Epithelial cell of esophagus (primary cell): ENCODE measurements around the gene PITPNM3.

Experiments
- DNase-seq: peaks from one replicate; pipeline ENCODE4 v3.0.0; 2010; ENCODE audit warnings: low read depth
- H3K4me3 ChIP-seq: 2 replicates; pipeline ENCODE4 v1.5.1; 2011; ENCODE audit warnings: mild to moderate bottlenecking, low read length, control low read depth
- TF ChIP-seq, protein P1 (sequence below): IDR thresholded peaks from 2 replicates; pipeline ENCODE4 v1.5.1; 2011; ENCODE audit warnings: low read depth, mild to moderate bottlenecking, low read length, control low read depth, inconsistent platforms; ENCODE audit not compliant: insufficient read depth; ENCODE audit errors: missing control alignments

PITPNM3 gene

DNA sequence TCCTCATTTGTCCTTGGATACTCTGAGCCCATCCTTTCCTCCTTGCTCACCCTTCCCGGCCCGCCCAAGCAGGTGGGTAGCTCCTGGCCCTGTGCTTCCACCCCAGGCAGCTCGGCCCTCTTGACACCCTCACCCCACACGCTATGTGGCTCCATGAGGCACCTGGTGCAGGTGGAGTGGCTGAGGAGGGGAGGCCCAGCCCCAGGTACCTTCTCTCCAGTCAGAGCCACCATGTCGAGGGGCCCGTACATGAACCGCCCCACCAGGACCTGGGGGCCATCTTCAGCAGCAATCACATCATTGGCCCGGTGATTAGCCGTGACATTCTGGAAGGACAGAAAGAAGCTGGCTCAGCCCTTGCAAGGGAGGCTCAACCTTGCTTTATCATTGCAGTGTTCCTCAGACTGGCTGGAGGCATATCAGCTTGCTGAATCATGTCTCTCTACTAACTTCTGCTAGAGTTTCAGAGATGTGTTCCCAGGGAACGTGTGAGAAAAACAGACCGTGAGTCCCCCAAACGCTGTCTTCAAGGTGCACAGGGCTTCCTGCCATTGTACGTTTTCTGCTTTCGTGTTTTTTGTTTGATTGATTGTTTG lies 91.8 kb downstream of the PITPNM3 start:
- TF ChIP-seq, protein P1, sequence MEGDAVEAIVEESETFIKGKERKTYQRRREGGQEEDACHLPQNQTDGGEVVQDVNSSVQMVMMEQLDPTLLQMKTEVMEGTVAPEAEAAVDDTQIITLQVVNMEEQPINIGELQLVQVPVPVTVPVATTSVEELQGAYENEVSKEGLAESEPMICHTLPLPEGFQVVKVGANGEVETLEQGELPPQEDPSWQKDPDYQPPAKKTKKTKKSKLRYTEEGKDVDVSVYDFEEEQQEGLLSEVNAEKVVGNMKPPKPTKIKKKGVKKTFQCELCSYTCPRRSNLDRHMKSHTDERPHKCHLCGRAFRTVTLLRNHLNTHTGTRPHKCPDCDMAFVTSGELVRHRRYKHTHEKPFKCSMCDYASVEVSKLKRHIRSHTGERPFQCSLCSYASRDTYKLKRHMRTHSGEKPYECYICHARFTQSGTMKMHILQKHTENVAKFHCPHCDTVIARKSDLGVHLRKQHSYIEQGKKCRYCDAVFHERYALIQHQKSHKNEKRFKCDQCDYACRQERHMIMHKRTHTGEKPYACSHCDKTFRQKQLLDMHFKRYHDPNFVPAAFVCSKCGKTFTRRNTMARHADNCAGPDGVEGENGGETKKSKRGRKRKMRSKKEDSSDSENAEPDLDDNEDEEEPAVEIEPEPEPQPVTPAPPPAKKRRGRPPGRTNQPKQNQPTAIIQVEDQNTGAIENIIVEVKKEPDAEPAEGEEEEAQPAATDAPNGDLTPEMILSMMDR = no peak
- no peak overlapping the region for H3K4me3 ChIP-seq
- DNase-seq = no peak

DNA sequence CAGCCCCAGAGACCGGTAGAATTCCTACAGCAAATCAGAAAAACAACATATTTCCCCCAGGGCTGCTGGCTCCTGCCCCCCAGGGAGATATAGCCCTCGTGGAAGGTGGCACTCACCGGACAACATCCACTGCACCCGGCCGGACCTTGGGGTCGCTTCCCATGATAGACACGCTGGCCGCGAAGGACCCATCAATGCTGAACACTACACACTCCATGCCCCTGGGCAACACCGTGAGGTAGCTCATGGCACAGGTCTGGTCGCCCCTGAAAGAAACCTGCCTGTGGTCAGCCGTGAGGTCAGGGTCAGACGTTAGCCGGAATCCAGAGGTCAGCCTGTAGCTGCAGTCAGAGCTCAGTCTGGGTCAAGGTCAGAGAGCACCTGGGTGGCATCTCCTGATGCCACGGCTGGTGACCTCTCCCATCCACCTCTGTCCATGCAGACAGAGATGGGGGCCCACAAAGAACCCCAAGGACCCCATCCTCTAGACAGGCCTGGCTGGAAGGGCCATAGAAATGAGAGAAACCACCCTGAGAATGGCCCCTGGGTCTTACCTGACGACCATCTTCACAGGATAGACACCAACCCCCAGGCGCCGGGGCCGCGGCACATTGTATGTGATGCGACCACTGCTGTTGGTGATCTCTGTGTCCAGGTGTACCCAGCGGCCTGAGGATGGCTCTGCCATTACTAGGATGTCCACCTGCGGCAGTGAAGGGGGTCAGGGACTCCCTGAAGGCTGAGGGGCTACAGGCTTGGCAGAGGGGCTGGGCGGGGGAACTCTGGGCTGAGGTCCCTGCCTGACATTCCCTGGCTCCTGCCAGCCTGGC lies 92.5 kb downstream of the PITPNM3 start:
- no peak overlapping the region for H3K4me3 ChIP-seq
- TF ChIP-seq, protein P1 = no peak
- DNase-seq = no peak

DNA sequence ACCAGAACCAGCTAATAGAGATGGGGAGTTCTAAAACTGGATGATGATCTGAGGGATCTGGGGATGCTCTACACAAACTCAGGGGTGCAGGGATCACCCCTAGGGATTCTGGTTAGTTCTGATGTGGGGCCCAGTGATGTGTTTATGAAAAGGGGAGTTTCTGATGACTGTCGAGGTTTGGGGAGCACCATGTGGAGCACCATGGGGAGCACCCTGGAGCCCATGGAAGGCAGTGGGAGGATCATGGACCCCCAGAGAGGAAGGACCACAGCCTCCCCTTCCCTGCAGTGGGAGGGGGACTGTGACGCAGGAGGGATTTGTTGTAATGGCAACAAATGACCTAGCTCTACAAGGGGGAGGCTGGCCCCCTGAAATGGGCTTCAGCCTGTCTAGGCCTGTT lies 93.7 kb downstream of the PITPNM3 start:
- TF ChIP-seq, protein P1 = no peak
- no peak overlapping the region for H3K4me3 ChIP-seq
- no peak for DNase-seq

DNA sequence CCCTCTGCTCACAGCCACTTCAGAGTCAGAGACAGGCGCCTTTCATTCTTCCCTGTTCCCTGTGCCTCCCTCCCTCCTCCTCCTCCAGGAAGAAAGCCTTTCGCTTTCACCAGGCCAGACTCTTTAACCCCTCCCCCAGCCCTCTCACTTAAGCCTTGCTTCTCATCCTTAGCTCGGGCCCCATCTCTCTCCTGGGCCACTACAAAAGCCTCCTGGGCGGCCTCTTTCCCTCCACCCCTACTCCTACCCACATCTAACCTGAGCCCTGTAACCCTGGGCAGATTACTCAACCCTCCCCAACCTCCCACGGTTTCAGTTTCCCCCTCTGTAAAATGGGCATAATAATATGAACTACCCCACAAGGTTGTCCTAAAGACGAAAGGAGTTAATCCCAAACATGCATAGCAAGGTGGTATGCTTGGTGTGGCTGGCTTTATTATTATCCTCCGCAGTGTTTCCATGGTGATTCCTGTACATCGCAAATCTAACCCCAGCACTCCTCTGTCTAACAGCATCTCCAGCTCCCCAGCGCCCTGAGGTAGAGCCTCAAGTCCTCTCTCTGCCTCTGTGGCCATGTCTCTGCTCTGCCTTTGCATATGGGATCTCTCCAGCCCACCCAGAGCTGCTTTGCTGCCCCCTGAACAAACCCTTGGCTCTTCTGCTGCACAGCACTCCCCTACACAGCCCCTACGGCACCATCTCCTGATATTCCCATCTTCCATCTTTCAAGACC lies 94.4 kb downstream of the PITPNM3 start:
- TF ChIP-seq, protein P1 = no peak
- no peak for DNase-seq
- H3K4me3 ChIP-seq = no peak overlapping the region

DNA sequence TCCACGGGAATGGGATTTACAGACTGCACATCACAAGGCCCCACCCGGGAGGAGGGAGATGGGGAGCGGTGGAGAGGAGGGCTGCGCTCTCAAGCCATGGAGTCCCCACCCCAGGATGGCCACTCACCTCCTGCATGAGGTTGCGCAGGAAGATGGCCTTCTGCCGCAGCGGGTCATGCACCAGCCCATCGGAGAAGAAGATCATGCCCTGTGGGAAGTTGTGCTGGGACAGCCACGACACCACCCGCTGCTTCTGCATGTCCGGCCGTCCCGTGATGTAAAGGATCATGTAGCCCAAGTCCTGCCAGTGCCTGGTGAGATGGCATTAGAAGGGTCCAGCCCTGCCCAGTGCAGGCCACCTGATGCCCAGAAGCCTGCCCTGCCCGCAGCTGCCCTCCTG lies 95.1 kb downstream of the PITPNM3 start:
- TF ChIP-seq, protein P1 = no peak
- no peak for DNase-seq
- H3K4me3 ChIP-seq = no peak overlapping the region

DNA sequence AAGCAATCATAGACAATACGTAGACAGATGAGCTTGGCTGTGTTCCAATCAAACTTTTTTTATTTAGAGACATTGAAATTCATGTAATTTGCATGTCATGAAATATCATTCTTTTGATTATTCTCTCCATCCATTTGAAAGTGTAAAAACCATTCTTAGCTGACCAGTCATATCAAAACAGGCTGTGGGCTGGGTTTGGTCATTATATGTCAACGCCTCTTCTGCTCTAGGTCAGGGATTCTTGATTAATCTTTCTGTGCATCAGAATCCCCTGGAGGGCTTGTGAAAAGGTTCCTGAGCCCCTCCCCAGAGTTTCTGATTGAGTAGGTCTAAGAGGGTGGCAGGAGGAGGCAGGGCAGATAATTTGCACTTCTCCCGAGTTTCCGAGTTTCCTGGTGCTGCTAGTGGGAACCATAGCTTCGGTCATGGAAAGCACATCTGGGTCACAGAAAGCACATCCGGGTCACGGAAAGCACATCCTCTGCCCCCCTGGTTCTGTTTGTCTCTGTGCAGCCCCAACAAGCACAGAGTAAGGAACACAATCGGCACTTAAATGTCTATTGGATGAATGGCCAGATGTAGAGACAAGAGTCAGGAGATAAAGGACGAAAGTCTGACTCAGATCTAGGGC lies 95.7 kb downstream of the PITPNM3 start:
- DNase-seq = no peak
- TF ChIP-seq, protein P1 = no peak
- no peak overlapping the region for H3K4me3 ChIP-seq
